Left kidney (tissue), 8 donors: ENCODE data around the gene ADAMTS3. TPM values are rescaled to one million over a fixed set of nuclear protein-coding genes. Genes with fewer than 3 reads are reported as not detected.

Experiments used
- DNase-seq: peaks from one replicate; pipeline ENCODE4 v3.0.0-alpha.2; 2013
- long read RNA-seq, 8 donors: transcript quantifications; one replicate each; lab custom pipeline, GENCODE V29; 2026
- polyA plus RNA-seq: library from polyadenylated mRNA; unstranded; fragments of 120-200 nt; gene quantifications from one replicate; pipeline ENCODE4 v1.2.1, GENCODE V29; 2013; ENCODE audit not compliant: insufficient read length

ADAMTS3 gene
- 15.7 TPM for polyA plus RNA-seq
- long read RNA-seq, donor 1, full-length matches to known transcripts: 1 of 6 reads
- long read RNA-seq, donor 1, partial matches to known transcripts: 5 of 6 reads
- long read RNA-seq, donor 1, other reads (novel, unspliced or antisense): 0 of 6 reads
- long read RNA-seq, donor 2: 0 reads
- long read RNA-seq, donor 3, partial matches to known transcripts: 7 of 7 reads
- long read RNA-seq, donor 3, other reads (novel, unspliced or antisense): 0 of 7 reads
- long read RNA-seq, donor 4: 0 reads
- long read RNA-seq, donor 5, full-length matches to known transcripts: 1 of 1 reads
- long read RNA-seq, donor 5, partial matches to known transcripts: 0 of 1 reads
- long read RNA-seq, donor 5, other reads (novel, unspliced or antisense): 0 of 1 reads
- long read RNA-seq, donor 6, full-length matches to known transcripts: 1 of 1 reads
- long read RNA-seq, donor 6, partial matches to known transcripts: 0 of 1 reads
- long read RNA-seq, donor 6, other reads (novel, unspliced or antisense): 0 of 1 reads
- long read RNA-seq, donor 7: 0 reads
- long read RNA-seq, donor 8: 0 reads

DNA sequence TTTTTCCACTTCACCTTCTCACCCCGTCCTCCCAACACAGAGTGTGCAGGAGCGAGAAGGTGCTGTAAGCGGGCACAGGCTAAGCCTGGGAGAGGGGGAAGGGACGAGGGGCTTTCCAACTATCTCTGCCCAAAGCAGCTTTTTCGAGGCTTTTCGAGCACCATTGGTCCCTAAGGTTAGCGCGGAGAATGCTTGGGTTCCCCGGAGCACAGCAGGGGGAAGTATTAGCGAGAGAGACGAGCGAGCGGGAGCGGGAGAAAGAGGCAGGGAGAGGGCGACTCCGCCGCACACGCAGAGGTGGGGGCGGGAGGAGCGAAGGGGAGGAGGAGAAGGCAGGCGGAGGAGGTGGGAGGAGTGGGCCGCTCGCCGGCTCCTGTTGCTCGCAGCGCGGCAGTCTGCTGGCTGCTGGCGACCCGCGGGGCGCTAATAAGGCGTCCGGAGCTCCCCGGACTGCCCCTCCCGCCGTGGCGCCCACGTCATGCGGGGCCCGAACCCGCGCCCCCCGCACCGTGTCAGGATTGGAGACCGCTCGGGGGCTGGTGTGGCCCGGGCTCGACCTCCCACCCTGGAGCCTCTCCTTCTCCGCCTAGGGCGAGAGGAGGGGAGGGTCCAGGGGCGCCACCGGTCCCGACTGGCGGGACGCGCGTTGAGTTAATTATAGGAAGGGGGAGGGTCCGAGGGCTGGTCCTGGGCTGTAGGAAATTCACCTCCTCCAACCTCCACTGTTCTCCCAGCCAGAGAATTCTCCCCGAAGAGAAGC lies at the start of gene ADAMTS3:
TSS of gene ADAMTS3 (minus strand) at position 263 of the 760 bp plus-strand sequence. CDS start 459 bp downstream, outside the sequence.
- peak; percentile 84 for DNase-seq

DNA sequence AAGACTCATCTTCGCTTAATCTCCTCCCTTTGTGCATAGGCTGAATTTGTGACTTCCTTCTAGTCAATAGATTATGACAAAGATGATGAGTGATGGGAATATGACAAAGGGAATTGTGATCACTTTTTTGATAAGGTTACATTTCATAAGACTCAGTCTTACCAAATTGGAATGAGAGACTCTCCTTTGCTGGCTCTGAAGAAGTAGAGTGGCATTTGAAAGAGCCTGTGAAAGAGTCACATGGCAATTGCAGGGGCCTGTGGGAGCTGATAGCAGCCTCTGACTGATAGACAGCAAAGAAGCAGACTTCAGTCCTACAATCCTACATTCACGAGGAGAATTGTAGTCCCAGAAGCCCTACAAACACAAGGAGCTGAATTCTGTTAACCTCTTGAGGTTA lies 44.9 kb upstream of the ADAMTS3 start:
- no peak for DNase-seq

DNA sequence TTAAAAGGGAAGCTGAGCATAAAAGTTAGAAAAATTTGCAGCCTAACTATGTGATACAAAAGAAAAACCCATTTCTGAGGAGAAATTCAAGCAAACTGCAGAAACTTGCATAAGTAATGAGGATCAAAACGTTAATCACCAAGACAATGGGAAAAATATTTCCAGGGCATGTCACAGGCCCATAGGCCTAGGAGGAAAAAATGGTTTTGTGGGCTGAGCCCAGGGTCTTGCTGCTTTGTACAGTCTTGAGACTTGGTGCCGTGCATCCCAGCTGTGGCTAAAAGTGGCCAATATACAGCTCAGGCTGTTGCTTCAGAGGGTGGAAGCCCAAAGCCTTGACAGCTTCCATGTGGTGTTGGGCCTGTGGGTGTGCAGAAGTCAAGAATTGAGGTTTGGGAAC lies 37.7 kb upstream of the ADAMTS3 start:
- no peak for DNase-seq

DNA sequence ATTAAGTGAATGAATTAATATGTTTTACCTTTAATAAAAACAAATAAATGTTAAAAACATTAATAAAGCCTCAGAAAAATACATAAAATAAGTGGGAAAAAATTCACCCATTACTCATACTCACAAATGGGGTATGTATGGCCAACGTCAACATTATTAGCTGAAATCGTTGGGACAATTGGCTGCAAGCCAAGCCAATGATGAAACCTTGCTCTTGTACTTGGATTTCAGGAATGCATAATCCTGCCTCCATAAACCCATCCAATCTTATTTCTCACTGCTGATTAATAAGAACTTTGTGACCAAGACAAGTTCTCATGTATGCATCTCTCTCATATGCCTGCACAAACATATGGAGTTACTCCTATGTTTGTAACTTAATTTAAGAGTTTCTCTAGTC lies 35.3 kb upstream of the ADAMTS3 start:
- no peak for DNase-seq

DNA sequence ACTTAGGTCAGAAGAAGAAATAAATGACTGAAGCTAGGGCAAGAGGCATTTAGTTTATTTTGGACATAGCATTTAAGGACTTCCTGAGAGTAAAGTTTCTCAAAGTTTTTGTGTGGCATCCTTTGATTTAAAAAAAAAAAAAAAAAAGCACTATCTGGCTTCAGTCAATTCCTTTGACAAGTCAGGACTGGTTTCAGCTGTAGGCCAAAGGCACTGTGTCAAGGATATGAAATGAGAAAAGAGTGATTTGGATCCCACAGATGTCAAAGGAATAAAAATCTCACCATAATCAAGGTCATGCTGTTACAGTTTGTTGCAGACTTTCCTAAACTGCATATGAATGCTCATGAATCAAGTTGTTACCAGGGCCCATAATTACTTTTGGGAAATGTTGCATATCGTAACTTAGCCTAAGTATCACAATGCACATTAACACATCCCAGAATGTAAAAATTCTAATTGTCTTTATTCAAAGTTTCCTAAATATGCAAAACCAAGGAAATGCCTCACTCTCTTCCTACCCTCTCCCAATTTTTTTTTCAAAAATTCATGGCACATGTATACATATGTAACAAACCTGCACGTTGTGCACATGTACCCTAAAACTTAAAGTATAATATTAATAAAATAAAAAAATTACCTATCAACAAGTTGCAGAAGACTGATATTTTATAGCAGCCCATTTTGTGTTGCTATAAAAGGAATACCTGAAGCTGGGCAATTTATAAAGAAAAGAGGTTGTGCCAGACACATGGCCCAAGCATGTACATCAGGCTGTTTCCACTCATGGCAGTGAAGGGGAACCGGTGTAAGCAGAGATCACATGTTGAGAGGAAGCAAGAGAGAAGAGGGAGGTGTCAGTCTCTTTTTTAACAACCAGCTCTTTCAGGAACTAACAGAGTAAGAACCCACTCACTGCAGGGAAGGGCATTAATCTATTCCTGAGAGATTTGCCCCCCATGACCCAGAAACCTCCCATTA lies 33.7 kb upstream of the ADAMTS3 start:
- no peak for DNase-seq

DNA sequence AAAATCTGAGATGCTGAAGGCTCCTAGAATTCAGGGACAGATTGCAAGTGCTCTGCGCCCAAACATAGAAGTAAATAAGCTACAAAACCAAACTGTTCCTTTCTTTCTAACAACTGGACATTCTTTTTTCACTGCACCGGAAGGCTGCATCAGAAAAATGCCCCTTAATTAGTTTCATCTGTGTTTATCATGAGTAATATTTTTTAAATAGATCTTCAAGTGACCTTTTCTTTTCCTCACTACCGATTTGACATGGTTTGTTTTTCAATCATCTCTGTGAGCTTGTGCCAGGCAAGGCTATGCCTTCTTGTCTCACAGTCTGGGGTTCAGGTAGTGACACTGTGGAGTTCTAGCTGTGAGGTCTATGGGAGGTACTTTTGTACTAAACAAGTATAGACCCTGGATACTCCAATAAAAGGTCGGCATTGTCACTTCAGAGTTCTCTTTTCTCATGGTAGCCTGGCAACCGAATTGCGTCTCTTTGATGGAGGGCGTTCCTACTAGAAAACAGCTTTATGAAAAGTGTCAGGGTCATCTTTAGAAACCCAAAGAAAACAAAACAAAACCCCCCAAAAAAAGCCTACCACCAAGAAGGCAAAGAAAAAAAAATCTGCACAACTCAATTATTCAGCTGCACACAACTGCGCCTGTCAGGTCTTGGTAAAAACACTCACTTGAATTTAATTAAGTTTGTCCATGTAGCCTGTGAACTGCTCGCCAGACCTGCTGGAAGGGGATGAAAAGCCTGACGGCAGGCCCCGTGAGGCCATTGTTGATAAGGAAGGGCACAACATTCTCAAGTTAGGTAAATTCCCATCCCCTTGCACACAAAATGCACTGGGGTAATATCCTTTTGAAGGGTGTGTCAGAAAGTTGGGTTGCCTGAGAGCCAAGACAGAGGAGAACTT lies 22.8 kb upstream of the ADAMTS3 start:
- DNase-seq: no peak

DNA sequence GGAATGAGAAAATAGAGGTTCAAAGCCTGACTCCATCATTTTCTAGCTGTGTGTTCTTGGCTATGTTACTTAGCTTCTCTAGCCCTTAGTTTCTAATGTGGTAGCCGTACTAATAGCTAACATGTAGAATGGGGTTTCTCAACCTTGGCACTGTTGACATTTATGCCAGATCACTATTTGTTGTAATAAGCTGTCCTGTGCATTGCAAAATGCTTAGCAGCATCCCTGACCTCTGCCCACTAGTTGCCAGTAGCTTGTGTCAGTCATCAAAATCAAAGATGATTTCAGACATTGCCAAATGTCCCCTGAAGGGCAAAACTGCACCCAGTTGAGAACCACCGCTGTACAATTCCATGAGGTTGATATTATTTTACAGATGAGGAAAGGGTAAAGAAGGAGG lies 18.3 kb upstream of the ADAMTS3 start:
- DNase-seq: no peak

DNA sequence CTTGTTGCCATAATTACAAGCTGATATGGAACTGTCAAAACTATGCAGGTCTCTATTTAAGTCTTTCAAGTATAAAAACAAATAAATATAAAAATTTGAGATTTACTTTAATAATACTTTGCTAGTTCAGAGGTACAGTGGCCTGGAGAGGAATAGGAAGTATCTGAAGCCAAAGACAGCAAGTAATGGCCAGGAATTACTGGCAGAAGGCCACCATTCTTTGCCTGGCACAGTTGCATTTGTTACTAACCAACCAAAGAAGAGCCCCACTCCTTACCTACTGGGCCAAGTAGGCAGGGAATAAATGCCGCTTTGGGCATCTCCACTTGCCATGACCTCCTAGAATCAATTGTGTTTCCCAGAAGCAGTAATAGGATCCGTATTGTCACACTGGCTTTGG lies 13.8 kb upstream of the ADAMTS3 start:
- no peak for DNase-seq

DNA sequence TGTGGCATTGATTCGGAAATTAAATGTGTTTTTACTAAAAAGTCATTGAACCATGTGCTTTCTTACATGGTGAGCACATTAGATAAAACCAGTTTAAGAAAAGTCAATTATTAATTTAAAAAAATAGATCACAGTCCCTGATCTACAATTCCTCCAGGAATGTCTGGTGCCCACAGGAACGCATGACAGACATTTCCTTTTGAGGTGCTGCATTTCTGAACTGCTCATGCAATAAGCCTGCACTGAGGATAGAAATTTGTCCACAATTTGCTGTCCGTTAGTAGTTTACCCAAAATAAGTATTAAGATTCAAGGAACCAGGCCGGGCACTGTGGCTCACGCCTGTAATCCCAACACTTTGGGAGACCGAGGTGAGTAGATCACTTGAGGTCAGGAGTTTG lies 8.2 kb upstream of the ADAMTS3 start:
- DNase-seq: no peak

DNA sequence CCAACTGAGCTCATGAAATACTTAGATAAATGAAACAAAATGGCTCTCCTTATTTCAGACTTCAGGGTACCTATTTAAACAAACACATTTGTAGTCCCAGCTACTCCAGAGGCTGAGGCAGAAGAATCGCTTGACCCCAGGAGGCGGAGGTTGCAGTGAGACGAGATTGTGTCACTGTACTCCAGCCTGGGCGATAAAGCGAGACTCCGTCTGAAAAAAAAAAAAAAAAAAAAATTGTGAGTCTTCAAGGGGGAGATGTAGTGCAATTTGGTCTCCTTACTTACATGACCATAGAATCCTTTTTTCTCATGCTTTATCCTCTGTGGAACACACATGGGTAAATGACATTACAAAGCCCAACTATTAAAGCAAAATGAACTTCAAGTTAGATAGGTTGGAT lies 2.3 kb upstream of the ADAMTS3 start:
- no peak for DNase-seq

DNA sequence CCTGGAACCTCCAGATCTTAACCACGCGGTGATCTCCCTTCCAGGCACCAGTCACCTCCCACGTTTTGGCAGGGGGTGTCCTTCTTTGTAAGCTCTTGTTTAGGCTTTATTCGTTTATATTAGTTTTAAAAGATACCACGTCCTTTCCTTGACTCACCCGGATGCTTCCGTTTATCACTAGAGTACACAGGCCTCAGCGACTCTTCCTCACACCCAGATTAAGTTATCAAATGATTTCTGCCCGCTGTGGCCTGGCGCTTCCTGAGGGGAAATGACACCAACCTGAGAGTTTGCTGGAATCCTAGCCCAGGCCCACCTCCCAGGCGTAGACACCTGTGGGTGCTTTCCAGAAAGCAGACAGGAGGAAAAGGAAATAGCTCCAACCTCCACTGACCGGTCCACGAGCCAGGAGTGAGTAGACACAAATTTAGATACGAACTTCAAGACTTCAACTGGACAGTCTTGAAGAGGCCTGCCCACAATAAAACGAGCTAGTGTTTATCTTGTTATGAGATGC lies 756 bp upstream of the ADAMTS3 start:
- peak; percentile 20 for DNase-seq

DNA sequence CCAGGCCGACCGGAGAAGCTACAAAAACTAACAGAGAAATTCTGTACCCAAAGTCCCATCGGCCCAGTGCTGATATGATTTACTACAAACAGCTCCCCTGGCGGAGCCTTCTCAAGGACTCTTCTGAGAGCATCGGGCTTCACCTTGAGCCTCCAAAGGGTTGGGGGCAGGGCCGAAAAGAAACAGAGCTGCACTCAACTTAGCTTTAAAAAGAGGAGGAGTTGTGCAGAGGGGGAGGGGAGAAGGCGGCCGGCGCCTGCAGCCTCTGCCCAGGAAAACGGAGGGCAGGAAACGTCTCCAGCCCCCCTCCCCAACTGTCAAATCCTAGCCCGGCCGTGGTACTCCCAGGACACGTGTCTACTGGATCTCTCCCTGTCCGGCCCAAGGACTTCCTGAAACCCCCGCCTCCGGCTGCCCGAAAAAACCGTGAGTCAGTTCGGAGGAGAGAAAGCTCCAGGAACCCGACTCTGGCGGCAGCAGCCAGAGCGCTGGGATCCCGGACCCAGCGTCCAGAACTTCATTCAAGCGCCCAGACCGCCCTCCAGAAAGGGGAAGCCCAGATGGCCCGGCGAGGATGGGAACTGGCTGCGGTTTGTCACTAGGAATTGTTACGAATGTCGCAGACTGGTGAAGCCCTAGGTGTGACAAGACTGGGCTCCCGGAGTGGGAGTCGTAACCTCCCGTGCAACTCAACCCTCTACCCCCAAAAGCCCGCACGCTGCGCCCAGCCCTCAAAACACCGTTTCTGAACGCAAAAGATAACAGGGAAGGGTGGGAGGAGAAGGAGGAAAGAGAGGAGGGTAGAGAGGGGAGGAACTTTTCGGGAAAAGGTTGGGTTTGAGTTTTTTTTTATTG lies 973 bp downstream of the ADAMTS3 start:
- DNase-seq: peak; percentile 79

DNA sequence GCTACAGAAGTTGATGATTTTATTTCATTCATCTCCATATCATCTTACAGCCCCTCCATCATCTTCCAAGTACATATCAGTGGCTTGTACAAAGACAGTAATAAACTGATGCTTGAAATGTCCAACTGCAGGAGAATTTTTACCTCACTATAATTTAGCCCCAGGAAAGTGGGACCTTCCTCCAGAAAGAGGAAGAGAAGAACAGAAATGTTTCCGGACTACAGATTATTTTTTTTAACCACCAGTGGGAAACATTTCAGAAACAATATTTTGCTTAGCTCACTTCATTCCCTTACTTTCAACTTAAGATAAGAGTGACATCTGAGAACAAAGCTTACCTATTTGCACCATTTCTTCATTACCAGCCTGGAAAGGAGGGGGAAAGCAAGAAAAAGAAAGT lies 2.0 kb downstream of the ADAMTS3 start:
- no peak for DNase-seq

DNA sequence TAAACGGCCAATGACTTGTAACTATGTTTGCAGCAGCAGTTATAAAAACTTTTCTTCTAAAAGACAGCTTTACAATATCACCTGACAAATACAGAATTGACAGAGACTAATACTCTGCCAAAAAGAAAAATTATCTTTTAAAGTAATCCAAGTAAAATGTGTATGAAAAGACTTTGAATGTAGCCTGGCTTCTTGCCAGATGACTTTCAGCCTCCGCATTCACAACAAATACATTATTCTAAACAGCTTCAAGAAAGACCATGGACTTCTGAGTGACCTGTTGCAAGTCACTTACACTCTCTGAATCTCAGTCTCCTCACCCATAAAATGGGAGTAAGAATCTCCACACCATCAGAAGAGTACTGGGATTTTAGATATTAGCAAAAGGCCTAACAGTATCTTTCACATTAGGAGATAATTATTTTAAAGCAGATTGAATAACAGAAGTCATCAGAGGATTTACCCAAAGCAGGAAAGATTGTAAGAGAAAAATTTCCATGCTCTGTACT lies 2.5 kb downstream of the ADAMTS3 start:
- DNase-seq: no peak

DNA sequence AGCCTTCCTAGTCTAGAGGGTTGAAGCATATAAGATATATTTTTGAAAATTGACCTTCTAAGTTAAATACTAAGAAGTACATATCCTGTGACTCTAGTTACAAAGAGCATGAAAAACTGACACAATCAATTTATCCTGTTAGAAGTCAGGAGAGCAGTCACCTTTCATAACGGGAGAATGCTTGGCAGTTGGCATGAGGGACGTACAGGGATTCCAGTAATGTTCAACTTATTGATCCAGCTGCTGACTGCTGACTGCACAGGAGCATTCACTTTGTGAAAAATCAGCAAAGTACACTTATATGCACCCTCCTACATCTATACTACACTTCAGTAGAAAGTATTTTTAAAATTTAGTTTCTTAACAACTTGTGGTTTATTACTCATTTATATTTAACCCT lies 4.2 kb downstream of the ADAMTS3 start:
- DNase-seq: no peak

DNA sequence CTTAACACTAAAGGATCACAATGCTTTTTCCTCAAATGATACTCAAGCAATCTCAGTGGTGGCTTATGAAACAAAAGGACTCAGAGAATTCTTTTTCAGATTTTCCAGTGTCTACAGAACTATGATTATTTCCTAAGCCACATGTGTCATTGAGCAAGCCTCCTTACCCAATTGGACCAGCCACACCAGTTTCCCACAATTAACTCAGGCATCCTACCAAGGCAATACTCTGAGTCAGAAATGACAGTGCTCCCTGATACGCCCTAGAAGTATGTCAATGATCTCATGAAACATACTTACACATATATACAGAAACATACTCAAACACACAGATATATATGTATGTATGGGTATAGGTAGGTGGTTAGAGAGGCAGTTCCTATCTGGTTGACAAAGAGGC lies 4.8 kb downstream of the ADAMTS3 start:
- no peak for DNase-seq

DNA sequence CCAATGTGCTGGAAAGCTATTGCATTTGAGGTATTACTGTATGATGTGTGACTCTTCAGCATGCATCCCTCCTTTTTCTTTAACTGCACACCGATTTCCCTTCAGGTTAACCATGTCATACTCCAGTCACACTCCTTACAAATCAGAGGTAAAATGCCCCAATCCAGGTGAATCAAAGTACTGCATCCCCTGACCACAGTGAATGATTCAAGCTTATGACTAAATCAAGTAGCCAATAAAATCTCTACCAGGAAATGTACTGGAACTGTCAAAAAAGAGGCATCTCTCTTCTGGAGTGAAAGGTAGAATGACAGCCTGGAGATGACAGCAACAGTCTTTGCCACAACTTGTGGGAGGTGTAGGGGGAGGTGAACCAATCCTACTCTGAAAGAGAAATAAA lies 10.4 kb downstream of the ADAMTS3 start:
- DNase-seq: no peak

DNA sequence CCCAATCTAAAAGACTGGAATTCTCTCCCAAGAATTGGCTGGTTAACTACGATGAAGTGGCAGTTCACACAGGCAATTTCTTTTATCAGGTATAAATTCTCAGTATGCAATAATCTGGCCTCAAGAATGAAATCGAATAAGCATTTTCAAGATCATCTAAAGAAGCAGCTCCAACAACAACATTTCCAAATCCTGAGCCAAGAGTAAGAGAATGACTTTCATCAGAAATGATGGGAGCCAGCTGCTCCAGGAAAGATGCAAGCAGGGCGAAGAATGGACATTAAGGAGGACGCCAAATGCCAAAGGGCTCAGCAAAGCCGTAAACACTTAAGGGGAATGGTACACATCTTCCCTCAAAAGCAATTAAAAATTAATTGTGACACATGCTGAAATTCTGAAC lies 12.0 kb downstream of the ADAMTS3 start:
- no peak for DNase-seq

DNA sequence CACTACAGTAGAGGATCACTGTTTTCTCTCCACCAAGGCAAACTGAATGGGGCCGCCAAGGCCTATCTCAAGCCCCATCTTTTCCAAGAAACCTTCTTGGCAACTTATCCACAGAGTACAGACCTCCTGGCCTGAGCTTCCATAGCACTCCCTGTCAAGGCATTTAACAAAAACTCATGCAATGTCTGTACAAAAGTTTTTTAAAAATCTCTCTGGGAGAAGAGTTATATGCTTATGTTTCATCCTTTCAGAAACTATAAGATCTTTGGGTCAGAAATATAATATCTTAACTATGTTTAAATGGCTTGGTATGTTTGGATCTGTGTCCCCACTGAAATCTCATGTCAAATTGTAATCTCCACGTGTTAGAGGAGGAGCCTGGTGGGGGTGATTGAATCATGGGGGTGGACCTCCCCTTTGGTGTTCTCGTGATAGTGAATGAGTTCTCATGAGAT lies 13.6 kb downstream of the ADAMTS3 start:
- no peak for DNase-seq
